HepG2 (cell line): ENCODE results near the gene IGF2BP3. TPM values are rescaled to one million over a fixed set of nuclear protein-coding genes. Genes with fewer than 3 reads are reported as not detected.

ENCODE experiments used
- ATAC-seq: fragments of 200-7000 bp; cut with Tn5 transposase; 3 replicates; pipeline ENCODE4 v1.9.1; 2020; ENCODE audit warnings: mild to moderate bottlenecking, moderate library complexity
- BruUV-seq: library from RNA; stranded (reverse); fragments of 400-500 nt; replicated peaks from 2 replicates; lab custom pipeline; 2021; lab: Mats Ljungman, UMichigan
- CTCF ChIA-PET: fragments of 300-600 bp; formaldehyde crosslinking; extraction: SDS; loops from one replicate; lab custom pipeline; 2021; ENCODE audit warnings: low total read pairs, inconsistent platforms, low intra/inter-chr PET ratio; lab: Yijun Ruan, JAX
- POLR2A ChIA-PET: fragments of 350-600 bp; sonication (Branson Sonifier 250); formaldehyde crosslinking; loops from one replicate; lab custom pipeline; 2020; ENCODE audit warnings: antibody characterized with exemption, inconsistent platforms; lab: Yijun Ruan, JAX
- DNase-seq: peaks from one replicate; pipeline ENCODE4 v3.0.0-alpha.2; 2015; ENCODE audit warnings: low spot score
- FAIRE-seq: peaks from 3 replicates; lab custom pipeline; 2011; peaks lifted over from hg19 to GRCh38; lab: Jason Lieb, UNC
- H2AFZ ChIP-seq: one replicate; pipeline ENCODE4 v1.6.1; 2011; ENCODE audit warnings: low read length, inconsistent platforms
- H3K27ac ChIP-seq: fragments of 300-600 bp; 3 replicates; pipeline ENCODE4 v1.8.0; 2011; ENCODE audit warnings: mixed run types, mild to moderate bottlenecking, mixed read lengths, low read length, inconsistent platforms; ENCODE audit not compliant: insufficient read depth; ENCODE audit errors: extremely low read length
- H3K27me3 ChIP-seq, 2 experiments: fragments of 200-600 bp in 1 of 2; 2 replicates in 1 of 2; 3 replicates in 1 of 2; pipeline versions ENCODE4 v1.6.0 to v1.8.0; 2011; ENCODE audit warnings: low read length in 2 of 2, mild to moderate bottlenecking in 2 of 2, moderate library complexity in 2 of 2, inconsistent platforms in 1 of 2; ENCODE audit not compliant: insufficient read depth in 2 of 2, control insufficient read depth in 1 of 2
- H3K36me3 ChIP-seq, 2 experiments: fragments of 200-600 bp in 1 of 2; replicated peaks in 1 of 2; 2 replicates in 1 of 2; 3 replicates in 1 of 2; pipeline versions ENCODE4 v1.5.1 to v1.8.0; 2011; ENCODE audit warnings: low read length in 2 of 2, inconsistent platforms in 1 of 2; ENCODE audit not compliant: insufficient read depth in 2 of 2, control insufficient read depth in 1 of 2
- H3K4me1 ChIP-seq: 2 replicates; pipeline ENCODE4 v1.5.1; 2012; ENCODE audit warnings: low read length, inconsistent platforms; ENCODE audit not compliant: insufficient read depth
- H3K4me2 ChIP-seq: 2 replicates; pipeline ENCODE4 v1.6.0; 2011; ENCODE audit warnings: low read depth, low read length, inconsistent platforms
- H3K4me3 ChIP-seq, 3 experiments: fragments of 200-600 bp in 1 of 3; sonication (generic), shearing (Covaris generic) in 1 of 3; replicated peaks in 1 of 3; 2 replicates each; pipeline ENCODE4 v1.5.1; 2011 to 2016; ENCODE audit warnings: low read length in 3 of 3, inconsistent platforms in 2 of 3, low read depth in 2 of 3, mild to moderate bottlenecking in 2 of 3, control low read depth in 1 of 3, mixed read lengths in 1 of 3; ENCODE audit not compliant: insufficient read depth in 1 of 3
- H3K79me2 ChIP-seq: one replicate; pipeline ENCODE4 v1.6.1; 2011; ENCODE audit warnings: low read length, inconsistent platforms; ENCODE audit not compliant: insufficient read depth
- H3K9ac ChIP-seq: 2 replicates; pipeline ENCODE4 v1.6.0; 2011; ENCODE audit warnings: mild to moderate bottlenecking, low read depth, low read length, inconsistent platforms; ENCODE audit not compliant: insufficient read depth
- H3K9me3 ChIP-seq: 2 replicates; pipeline ENCODE4 v1.5.1; 2012; ENCODE audit warnings: mild to moderate bottlenecking, low read length
- H4K20me1 ChIP-seq: 2 replicates; pipeline ENCODE4 v1.6.0; 2011; ENCODE audit warnings: inconsistent platforms, mild to moderate bottlenecking, low read length, moderate library complexity; ENCODE audit not compliant: insufficient read depth
- DR1 ChIP-seq: sonication (generic); formaldehyde crosslinking; IDR thresholded peaks from 2 replicates; pipeline ENCODE4 v1.8.0; 2021; ENCODE audit warnings: mild to moderate bottlenecking, missing genetic modification reagents, inconsistent platforms
- IRF9 ChIP-seq: sonication (generic); formaldehyde crosslinking; IDR thresholded peaks from 2 replicates; pipeline ENCODE4 v1.8.0; 2022; ENCODE audit warnings: missing genetic modification reagents, mild to moderate bottlenecking, borderline replicate concordance
- PATZ1 ChIP-seq: sonication (generic); formaldehyde crosslinking; IDR thresholded peaks from 2 replicates; pipeline ENCODE4 v1.4.0; 2020; ENCODE audit warnings: missing genetic modification reagents
- SMAD9 ChIP-seq: sonication (generic); formaldehyde crosslinking; IDR thresholded peaks from 2 replicates; pipeline ENCODE4 v1.5.1; 2020; ENCODE audit warnings: mild to moderate bottlenecking, missing genetic modification reagents
- ZC3H4 ChIP-seq: sonication (generic); formaldehyde crosslinking; IDR thresholded peaks from 2 replicates; pipeline ENCODE4 v1.4.0; 2020; ENCODE audit warnings: missing genetic modification reagents, borderline replicate concordance
- WGBS: methylation state at CpG from one replicate; pipeline ENCODE4 v1.1.6; 2017; ENCODE audit warnings: low lambda C conversion rate; 5-methylcytosine and 5-hydroxymethylcytosine counted together
- in situ Hi-C: cut with HindIII; loops from 2 replicates; pipeline ENCODE4 v1.10.0; 2017; ENCODE audit warnings: low pct_unique_long_range_greater_than_20kb; ENCODE audit not compliant: extremely low pct_ligation_motif_present
- intact Hi-C: fragments of 100-400 bp; cut with micrococcal nuclease; formaldehyde crosslinking; loops from one replicate; pipeline ENCODE4 v1.10.0; 2022; ENCODE audit not compliant: unreplicated experiment
- polyA plus RNA-seq, 8 experiments: library from polyadenylated mRNA; depleted of rRNA in 3 of 8; stranded (reverse) in 7 of 8; unstranded in 1 of 8; fragments of >200 nt; fragmentation: Illumina TruSeq in 4 of 8; extraction: Trizol in 4 of 8; gene quantifications; 2 replicates each; pipeline versions ENCODE4 v1.2.1 to v1.2.3, GENCODE V29; 2011 to 2016; ENCODE audit warnings: low read depth in 4 of 8, missing spikeins in 1 of 8, mixed read lengths in 1 of 8; ENCODE audit not compliant: insufficient read depth in 1 of 8
- total RNA-seq, 5 experiments: library from RNA; depleted of rRNA; stranded (reverse); fragments of >200 nt; fragmentation: Illumina TruSeq; extraction: Trizol; gene quantifications; 2 replicates each; pipeline ENCODE4 v1.2.3, GENCODE V29; 2016; ENCODE audit warnings: low read depth in 1 of 5
- TF ChIP-seq, protein P1 (sequence below): sonication (generic); formaldehyde crosslinking; conservative IDR thresholded peaks from 2 replicates; pipeline ENCODE4 v1.8.1; 2023; ENCODE audit warnings: missing genetic modification reagents
- TF ChIP-seq, protein P2 (sequence below): sonication (generic); formaldehyde crosslinking; IDR thresholded peaks from 2 replicates; pipeline ENCODE4 v1.4.0; 2020; ENCODE audit warnings: mild to moderate bottlenecking, missing genetic modification reagents
- TF ChIP-seq, protein P3 (sequence below): sonication (generic); formaldehyde crosslinking; IDR thresholded peaks from 2 replicates; pipeline ENCODE4 v1.9.0; 2021; ENCODE audit warnings: missing genetic modification reagents, borderline replicate concordance

Gene IGF2BP3
- total and polyA plus RNA-seq, 2 of the 13 experiments (the other 11 are each of a cell fraction or from before 2014, with no cell fraction given), result 37.7 to 39.5 TPM

- ChIA-PET CTCF (no interaction called here), POLR2A (no interaction called here)
- Histone ChIP-seq H2AFZ (no peak overlapping the region), H3K79me2 (peaks cover 54% of the 10 kb centered on the region), H3K9ac (no peak overlapping the region), H3K4me1 (peaks cover 12% of the 10 kb centered on the region), H3K36me3 (peaks cover 0 to 39% of the 10 kb centered on the region in 2 experiments; a peak in 3 of 5 replicates), H3K27me3 (no peaks in the 10 kb centered on the region), H3K4me2 (no peak overlapping the region), H3K27ac (no peak overlapping the region), H3K4me3 (no peak overlapping the region), H4K20me1 (no peaks in the 10 kb centered on the region), H3K9me3 (no peaks in the 10 kb centered on the region)
- no TSS peak for BruUV-seq
- TF ChIP-seq, protein P1, sequence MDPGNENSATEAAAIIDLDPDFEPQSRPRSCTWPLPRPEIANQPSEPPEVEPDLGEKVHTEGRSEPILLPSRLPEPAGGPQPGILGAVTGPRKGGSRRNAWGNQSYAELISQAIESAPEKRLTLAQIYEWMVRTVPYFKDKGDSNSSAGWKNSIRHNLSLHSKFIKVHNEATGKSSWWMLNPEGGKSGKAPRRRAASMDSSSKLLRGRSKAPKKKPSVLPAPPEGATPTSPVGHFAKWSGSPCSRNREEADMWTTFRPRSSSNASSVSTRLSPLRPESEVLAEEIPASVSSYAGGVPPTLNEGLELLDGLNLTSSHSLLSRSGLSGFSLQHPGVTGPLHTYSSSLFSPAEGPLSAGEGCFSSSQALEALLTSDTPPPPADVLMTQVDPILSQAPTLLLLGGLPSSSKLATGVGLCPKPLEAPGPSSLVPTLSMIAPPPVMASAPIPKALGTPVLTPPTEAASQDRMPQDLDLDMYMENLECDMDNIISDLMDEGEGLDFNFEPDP (CRISPR knock-in tag), result no peak
- no peak for TF ChIP-seq DR1 (CRISPR knock-in tag)
- TF ChIP-seq, protein P2, sequence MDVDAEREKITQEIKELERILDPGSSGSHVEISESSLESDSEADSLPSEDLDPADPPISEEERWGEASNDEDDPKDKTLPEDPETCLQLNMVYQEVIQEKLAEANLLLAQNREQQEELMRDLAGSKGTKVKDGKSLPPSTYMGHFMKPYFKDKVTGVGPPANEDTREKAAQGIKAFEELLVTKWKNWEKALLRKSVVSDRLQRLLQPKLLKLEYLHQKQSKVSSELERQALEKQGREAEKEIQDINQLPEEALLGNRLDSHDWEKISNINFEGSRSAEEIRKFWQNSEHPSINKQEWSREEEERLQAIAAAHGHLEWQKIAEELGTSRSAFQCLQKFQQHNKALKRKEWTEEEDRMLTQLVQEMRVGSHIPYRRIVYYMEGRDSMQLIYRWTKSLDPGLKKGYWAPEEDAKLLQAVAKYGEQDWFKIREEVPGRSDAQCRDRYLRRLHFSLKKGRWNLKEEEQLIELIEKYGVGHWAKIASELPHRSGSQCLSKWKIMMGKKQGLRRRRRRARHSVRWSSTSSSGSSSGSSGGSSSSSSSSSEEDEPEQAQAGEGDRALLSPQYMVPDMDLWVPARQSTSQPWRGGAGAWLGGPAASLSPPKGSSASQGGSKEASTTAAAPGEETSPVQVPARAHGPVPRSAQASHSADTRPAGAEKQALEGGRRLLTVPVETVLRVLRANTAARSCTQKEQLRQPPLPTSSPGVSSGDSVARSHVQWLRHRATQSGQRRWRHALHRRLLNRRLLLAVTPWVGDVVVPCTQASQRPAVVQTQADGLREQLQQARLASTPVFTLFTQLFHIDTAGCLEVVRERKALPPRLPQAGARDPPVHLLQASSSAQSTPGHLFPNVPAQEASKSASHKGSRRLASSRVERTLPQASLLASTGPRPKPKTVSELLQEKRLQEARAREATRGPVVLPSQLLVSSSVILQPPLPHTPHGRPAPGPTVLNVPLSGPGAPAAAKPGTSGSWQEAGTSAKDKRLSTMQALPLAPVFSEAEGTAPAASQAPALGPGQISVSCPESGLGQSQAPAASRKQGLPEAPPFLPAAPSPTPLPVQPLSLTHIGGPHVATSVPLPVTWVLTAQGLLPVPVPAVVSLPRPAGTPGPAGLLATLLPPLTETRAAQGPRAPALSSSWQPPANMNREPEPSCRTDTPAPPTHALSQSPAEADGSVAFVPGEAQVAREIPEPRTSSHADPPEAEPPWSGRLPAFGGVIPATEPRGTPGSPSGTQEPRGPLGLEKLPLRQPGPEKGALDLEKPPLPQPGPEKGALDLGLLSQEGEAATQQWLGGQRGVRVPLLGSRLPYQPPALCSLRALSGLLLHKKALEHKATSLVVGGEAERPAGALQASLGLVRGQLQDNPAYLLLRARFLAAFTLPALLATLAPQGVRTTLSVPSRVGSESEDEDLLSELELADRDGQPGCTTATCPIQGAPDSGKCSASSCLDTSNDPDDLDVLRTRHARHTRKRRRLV (CRISPR knock-in tag), result no peak
- no peak for TF ChIP-seq SMAD9 (CRISPR knock-in tag)
- TF ChIP-seq PATZ1 (CRISPR knock-in tag), result no peak
- no peak for TF ChIP-seq ZC3H4
- TF ChIP-seq, protein P3, sequence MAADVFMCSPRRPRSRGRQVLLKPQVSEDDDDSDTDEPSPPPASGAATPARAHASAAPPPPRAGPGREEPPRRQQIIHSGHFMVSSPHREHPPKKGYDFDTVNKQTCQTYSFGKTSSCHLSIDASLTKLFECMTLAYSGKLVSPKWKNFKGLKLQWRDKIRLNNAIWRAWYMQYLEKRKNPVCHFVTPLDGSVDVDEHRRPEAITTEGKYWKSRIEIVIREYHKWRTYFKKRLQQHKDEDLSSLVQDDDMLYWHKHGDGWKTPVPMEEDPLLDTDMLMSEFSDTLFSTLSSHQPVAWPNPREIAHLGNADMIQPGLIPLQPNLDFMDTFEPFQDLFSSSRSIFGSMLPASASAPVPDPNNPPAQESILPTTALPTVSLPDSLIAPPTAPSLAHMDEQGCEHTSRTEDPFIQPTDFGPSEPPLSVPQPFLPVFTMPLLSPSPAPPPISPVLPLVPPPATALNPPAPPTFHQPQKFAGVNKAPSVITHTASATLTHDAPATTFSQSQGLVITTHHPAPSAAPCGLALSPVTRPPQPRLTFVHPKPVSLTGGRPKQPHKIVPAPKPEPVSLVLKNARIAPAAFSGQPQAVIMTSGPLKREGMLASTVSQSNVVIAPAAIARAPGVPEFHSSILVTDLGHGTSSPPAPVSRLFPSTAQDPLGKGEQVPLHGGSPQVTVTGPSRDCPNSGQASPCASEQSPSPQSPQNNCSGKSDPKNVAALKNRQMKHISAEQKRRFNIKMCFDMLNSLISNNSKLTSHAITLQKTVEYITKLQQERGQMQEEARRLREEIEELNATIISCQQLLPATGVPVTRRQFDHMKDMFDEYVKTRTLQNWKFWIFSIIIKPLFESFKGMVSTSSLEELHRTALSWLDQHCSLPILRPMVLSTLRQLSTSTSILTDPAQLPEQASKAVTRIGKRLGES (CRISPR knock-in tag), result no peak
- no peak for TF ChIP-seq IRF9 (CRISPR knock-in tag)
- intact Hi-C loops (no loop called here), in situ Hi-C loops (no loop called here)
- WGBS, result 92% methylated on average over 1 of the region's 1 CpG
- ATAC-seq (no peak), FAIRE-seq (no peak), DNase-seq (peak; percentile 33)
Observed at GRCh38 chr7:23378996-23379395, 91.3 kb downstream of the IGF2BP3 start.
